K562 (cell line): ENCODE measurements around the gene OSCP1.

Experiments used
- CTCF ChIP-seq, 3 experiments: IDR thresholded peaks in 2 of 3; conservative IDR thresholded peaks in 1 of 3; 2 replicates each; pipeline ENCODE4 v1.5.1; 2011 to 2012; ENCODE audit warnings: low read length in 3 of 3, mild to moderate bottlenecking in 3 of 3, control low read depth in 2 of 3, improper control_type of control experiment in 1 of 3, inconsistent platforms in 1 of 3, low read depth in 1 of 3, mixed read lengths in 1 of 3, moderate library complexity in 1 of 3; ENCODE audit not compliant: insufficient read depth in 2 of 3
- HDAC2 ChIP-seq: fragments of 450-650 bp; IDR thresholded peaks from 2 replicates; pipeline ENCODE4 v1.6.1; 2016; ENCODE audit warnings: mild to moderate bottlenecking
- IRF2 ChIP-seq: sonication (generic); formaldehyde crosslinking; IDR thresholded peaks from 2 replicates; pipeline ENCODE4 v1.8.1; 2022; ENCODE audit warnings: mild to moderate bottlenecking, missing genetic modification reagents
- MAX ChIP-seq: sonication (generic); formaldehyde crosslinking; IDR thresholded peaks from 2 replicates; pipeline ENCODE4 v1.9.0; 2022; ENCODE audit warnings: mild to moderate bottlenecking, missing genetic modification reagents
- NR2F6 ChIP-seq: fragments of 450-650 bp; formaldehyde crosslinking; IDR thresholded peaks from 2 replicates; pipeline ENCODE4 v1.4.0; 2020; ENCODE audit warnings: mild to moderate bottlenecking
- PKNOX1 ChIP-seq: fragments of 450-650 bp; IDR thresholded peaks from 2 replicates; pipeline ENCODE4 v1.6.1; 2016
- RAD51 ChIP-seq: fragments of 450-650 bp; IDR thresholded peaks from 2 replicates; pipeline ENCODE4 v1.7.1; 2016; ENCODE audit warnings: low read depth, mild to moderate bottlenecking, borderline replicate concordance
- ZBTB33 ChIP-seq: sonication (generic); formaldehyde crosslinking; IDR thresholded peaks from 2 replicates; pipeline ENCODE4 v1.8.1; 2023; ENCODE audit warnings: mild to moderate bottlenecking, missing genetic modification reagents
- ZNF785 ChIP-seq: fragments of 250-450 bp; sonication (Bioruptor Pico); IDR thresholded peaks from 2 replicates; pipeline ENCODE4 v1.4.0; 2020; ENCODE audit warnings: mild to moderate bottlenecking

GRCh38 chr1:36467027-36467410 is 16.8 kb upstream of the OSCP1 start:
- TF ChIP-seq CTCF (IDR thresholded peaks at IDR 0.05 in 2 of 3, conservative IDR thresholded peaks at IDR 0.05 in 1 of 3; ENCODE audit: insufficient read depth in 2 of 3, low read depth in 1 of 3, low read length in 3 of 3) (no peak), MAX (CRISPR knock-in tag) (no peak; the same call in 1 of the 2 replicates), ZBTB33 (no peak), RAD51 (no peak), IRF2 (CRISPR knock-in tag) (no peak), HDAC2 (no peak), NR2F6 (CRISPR knock-in tag) (no peak), PKNOX1 (no peak), ZNF785 (CRISPR knock-in tag) (no peak)
